GM21515 (cell line): ENCODE data around the gene THAP9.
"Not testable (repeated sequence)": the region's sequence is repeated elsewhere in the genome, so short reads cannot be mapped to it uniquely, and the experiment has no call there.

Experiments
- ATAC-seq: cut with Tn5 transposase; IDR thresholded peaks from one replicate; pipeline ENCODE4 v1.9.1; 2021; ENCODE audit not compliant: unreplicated experiment

The THAP9 gene, protein sequence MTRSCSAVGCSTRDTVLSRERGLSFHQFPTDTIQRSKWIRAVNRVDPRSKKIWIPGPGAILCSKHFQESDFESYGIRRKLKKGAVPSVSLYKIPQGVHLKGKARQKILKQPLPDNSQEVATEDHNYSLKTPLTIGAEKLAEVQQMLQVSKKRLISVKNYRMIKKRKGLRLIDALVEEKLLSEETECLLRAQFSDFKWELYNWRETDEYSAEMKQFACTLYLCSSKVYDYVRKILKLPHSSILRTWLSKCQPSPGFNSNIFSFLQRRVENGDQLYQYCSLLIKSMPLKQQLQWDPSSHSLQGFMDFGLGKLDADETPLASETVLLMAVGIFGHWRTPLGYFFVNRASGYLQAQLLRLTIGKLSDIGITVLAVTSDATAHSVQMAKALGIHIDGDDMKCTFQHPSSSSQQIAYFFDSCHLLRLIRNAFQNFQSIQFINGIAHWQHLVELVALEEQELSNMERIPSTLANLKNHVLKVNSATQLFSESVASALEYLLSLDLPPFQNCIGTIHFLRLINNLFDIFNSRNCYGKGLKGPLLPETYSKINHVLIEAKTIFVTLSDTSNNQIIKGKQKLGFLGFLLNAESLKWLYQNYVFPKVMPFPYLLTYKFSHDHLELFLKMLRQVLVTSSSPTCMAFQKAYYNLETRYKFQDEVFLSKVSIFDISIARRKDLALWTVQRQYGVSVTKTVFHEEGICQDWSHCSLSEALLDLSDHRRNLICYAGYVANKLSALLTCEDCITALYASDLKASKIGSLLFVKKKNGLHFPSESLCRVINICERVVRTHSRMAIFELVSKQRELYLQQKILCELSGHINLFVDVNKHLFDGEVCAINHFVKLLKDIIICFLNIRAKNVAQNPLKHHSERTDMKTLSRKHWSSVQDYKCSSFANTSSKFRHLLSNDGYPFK

DNA sequence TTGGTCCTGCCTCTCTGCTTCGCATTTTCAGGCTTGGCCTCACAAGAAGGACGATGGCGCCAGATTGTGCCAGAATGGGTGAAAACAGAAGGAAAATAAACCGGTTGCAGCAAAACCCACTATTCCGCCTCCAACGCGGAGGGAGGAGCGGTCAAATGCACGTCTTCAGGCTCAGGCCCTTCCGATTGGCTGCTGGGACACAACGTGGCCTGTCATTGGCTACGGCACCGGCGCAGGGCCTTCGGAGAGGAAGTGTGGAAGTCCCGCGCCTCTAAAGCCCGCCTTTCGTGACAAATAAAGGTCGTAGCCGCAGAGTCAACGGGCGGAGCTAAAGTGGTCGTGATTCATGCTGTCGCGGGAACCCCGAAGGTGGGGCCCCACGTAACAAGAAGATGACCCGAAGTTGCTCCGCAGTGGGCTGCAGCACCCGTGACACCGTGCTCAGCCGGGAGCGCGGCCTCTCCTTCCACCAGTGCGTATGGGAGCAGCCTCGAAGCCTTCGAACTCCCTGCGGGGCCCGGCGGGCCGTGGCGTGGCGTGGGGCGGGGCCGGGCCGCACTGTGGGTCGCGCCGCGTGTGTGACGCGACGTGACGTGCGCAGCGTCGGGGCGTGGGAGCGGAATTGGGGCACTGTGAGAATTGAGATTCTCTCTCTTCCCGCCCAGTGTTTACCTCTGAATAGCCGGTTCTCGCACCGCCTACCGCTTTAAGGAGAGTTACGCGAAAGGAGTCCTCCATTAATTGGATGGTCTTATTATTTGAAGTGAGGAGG, at the start of gene THAP9:
TSS of gene THAP9 (plus strand) at position 325 of the 772 bp plus-strand sequence. CDS start at position 393, 68 bp downstream.
- ATAC-seq, result peak; percentile 88

GRCh38 chr4:82851318-82851717, 49.2 kb upstream of the THAP9 start:
- ATAC-seq, result no peak

- ATAC-seq, result no peak
Measured at GRCh38 chr4:82851885-82852750, 48.4 kb upstream of the THAP9 start.

- no peak for ATAC-seq
Measured at GRCh38 chr4:82852751-82853285, 47.7 kb upstream of the THAP9 start.

DNA sequence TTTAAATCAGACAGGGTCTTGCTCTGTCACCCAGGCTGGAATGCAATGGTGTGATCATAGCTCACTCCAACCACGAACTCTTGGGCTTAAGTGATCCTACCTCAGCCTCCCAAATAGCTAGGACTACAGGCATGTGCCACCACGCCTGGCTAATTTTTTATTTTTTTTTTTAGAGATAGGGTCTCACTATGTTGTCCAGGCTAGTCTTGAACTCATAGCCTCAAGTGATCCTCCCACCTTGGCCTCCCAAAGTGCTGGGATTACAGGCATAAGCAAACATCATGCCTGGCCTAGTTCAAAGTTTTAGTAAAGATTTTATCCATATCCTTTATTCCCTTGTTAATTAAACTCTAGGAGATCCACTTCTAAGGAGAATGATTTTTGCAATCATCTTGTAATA, 40.0 kb upstream of the THAP9 start:
- ATAC-seq, result not testable (repeated sequence)

GRCh38 chr4:82861529-82861928, 39.0 kb upstream of the THAP9 start:
- no peak for ATAC-seq

DNA sequence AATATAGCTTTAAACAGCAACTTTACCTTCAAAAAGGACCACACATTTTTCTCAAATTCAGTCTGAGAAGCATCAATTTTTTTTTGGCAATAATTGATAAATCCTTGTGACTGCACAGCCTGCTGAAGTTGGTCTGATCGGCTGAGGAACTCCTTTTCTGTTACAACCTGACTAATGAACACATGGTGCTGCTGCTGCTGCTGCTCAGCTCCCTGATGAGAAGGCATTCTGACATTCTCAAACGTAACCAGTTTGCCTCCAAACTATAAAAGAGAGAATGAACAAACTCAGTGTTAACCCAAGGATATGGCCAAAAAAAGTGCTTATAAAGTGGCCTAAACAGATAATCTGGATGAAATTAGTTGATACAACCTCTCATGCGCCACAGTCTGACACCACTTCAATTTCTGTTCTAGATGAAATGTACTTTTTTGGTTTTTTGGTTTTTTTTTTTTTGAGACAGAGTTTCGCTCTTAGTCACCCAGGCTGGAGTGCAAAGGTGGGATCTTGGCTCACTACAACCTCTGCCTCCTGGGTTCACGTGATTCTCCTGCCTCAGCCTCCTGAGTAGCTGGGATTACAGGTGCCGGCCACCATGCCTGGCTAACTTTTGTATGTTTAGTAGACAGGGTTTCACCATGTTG, 36.1 kb upstream of the THAP9 start:
- no peak for ATAC-seq

GRCh38 chr4:82865592-82865991, 34.9 kb upstream of the THAP9 start:
- ATAC-seq, result no peak

GRCh38 chr4:82866033-82866432, 34.5 kb upstream of the THAP9 start:
- ATAC-seq, result not testable (repeated sequence)

DNA sequence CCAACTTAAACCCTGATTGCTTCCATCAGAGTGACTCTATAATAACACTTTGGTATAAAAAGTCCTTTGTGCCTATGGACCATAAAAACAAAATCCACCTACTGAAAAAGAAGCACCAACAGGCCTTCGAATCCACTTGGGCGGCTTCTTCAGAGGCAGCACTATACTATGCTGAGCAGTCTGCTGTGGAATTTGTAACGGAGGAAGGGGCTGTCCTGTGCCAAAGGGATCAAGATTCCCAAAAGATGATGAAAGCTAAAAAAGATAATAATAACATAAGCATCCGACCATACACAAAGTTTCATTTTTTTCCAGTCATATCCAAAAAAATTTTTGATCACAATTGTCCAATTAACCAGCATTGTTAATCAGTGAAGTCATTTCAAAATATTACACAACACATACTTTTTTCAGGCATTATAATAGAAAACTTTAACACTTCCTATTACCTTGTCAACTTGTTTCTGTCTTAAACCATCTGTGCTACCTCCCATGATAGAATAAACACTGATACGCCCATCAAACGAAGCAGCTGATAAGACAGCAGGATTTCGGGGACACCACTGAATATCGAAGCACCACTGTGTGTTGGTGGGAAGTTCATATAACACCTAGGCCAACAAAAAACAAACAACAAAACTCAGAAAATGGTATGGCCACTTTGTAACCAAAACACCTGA, 33.7 kb upstream of the THAP9 start:
- no peak for ATAC-seq

GRCh38 chr4:82868572-82868971, 32.0 kb upstream of the THAP9 start:
- ATAC-seq, result no peak

GRCh38 chr4:82885410-82885809, 15.1 kb upstream of the THAP9 start:
- no peak for ATAC-seq

- ATAC-seq, result no peak
Measured at GRCh38 chr4:82886147-82886942, 14.2 kb upstream of the THAP9 start.

DNA sequence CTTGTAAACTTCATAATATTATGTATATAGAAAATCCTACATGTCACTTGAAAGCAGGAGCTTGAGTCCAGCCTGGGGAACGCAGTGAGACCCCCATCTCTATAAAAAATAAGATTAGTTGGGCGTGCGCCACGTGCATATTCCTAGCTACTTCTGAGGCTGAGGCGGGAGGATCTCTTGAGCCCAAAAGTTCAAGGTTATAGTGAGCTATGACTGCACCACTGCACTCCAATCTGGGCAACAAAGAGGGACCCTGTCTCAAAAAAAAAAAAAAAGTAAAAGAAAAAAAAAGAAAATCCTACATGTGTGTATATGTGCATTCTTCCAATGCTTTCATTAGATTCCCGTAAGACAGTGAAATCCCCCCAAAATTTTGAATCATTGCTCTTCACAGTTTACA, 11.2 kb upstream of the THAP9 start:
- ATAC-seq, result no peak

- ATAC-seq, result no peak
Measured at GRCh38 chr4:82890528-82890900, 10.0 kb upstream of the THAP9 start.

- ATAC-seq, result peak; percentile 90
Measured at GRCh38 chr4:82890901-82891706, 9.4 kb upstream of the THAP9 start, which contains the start of gene SEC31A. Gene SEC31A, minus strand, starts transcription at chr4:82891153. Its CDS starts 9,217 bp downstream, at chr4:82881936.
